ENCODE results near the gene VIPAS39.
"Not testable (repeated sequence)": the region's sequence is repeated elsewhere in the genome, so short reads cannot be mapped to it uniquely, and the experiment has no call there.

Gene VIPAS39

DNA sequence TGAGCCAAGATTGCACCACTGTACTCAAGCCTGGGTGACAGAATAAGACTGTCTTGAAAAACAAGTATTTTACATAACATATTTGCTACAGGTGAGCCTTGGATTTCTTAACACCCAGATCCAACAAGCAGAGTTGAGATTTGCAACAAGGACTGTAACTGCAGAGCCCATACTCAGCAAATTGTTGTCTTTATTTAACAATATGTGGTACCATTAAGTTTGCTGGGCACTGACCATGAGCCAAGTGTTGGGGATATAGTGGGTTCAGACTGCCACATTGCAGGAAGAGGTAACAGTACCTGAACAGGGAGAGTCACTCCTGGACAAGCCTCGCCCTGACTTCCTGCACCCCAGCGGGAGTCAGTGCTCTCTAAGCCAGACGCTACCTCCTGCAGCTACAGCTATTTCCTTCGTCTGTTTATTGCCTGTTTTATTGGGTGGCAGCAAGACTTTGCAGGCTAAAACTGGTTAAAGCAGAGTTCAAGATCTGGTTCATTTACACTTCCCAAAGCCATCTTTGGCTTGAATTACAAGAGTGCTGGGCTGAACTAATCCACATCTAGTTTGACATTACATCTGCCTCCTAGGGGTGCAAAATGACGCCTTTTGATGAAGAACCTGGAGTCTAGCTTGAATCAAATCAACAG lies 12.9 kb upstream of the VIPAS39 start:
- no peak for DNase-seq (ENCODE audit: low spot score)

- no peak for DNase-seq (ENCODE audit: low spot score)
These were observed 12.1 kb upstream of the VIPAS39 start for GRCh38 chr14:77469539-77469938.

- no peak for DNase-seq (ENCODE audit: low spot score)
These were observed 11.7 kb upstream of the VIPAS39 start for GRCh38 chr14:77469067-77469505.

DNA sequence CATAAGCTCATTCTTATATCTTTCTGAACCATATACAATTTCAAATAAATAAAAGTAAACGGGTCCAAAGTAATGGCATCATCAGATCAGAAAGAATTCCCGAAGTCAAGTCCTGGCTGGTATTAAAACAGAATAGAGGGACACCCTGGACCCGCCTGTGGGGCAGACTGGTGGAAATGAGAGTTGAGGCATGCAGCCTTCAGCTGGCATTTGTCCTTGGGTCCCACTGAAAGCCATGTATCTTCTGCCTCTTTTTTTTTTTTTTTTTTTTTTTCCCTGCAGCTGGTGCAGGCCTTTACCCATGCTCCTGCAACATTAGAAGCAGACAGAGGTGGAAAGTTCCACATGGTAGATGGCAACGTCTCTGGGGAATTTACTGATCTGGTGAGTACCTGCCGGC lies 10.4 kb upstream of the VIPAS39 start:
- DNase-seq (ENCODE audit: low spot score): no peak

GRCh38 chr14:77459072-77459723 lies 1.8 kb upstream of the VIPAS39 start:
- DNase-seq (ENCODE audit: low spot score): peak; percentile 93

DNA sequence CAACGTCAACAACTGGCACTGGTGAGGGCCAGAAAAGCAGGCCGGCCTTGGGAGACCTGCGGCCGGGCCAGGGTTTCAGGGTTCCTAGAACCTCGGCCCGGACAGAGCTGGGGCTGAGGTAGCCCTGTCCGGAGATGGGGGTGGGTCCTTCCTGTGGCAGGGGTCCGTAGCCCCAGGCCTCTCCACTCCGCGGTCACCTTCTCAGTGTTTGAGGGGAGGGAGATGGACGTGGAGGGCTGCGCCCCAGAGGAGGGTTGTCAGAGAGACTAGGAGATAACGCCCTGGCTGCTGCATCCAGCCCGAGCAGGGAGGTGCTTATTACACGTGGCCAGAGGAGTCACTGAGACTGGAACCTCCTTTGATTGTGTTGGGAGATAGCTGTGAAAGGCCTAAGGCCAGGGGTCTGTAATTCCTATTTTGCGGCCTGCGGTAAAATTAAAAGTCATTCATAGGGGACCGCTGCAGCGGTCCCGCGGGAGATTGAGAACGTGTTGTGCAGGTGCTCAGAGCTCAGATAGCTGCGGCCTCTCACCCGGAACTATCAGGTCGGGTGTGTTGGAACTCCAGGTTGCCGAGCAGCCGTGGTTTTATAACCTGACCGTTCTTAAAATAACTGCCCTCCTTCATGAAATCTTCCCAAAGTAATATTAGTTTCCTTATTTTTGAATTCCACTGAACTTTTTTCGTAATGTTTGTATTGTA lies 999 bp upstream of the VIPAS39 start:
- peak; percentile 41 for DNase-seq (ENCODE audit: low spot score)

GRCh38 chr14:77457115-77457521 lies 283 bp downstream of the VIPAS39 start:
- DNase-seq (ENCODE audit: low spot score): no peak

GRCh38 chr14:77455966-77456640 lies 1.3 kb downstream of the VIPAS39 start:
- DNase-seq (ENCODE audit: low spot score): no peak

GRCh38 chr14:77442196-77442595 lies 15.2 kb downstream of the VIPAS39 start:
- no peak for DNase-seq (ENCODE audit: low spot score)

GRCh38 chr14:77439861-77440260 lies 17.5 kb downstream of the VIPAS39 start:
- DNase-seq (ENCODE audit: low spot score): no peak

DNA sequence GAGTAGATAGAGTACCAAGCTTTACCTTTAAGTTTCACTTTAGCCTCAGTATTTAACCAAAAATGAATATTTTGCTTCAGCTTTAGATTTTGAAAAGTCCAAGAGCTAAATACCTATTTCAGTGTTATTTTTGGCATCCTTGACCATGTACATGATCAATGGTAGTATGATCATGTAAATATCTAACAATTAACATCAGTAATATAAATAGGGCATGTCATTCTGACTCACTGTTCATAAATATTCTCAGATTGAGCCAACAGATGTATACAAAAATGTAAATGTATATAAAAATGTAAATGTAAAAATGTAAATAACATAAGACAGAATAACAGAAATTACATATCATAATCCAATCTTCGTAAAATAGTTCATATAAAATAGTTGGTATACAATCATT lies 18.8 kb downstream of the VIPAS39 start:
- DNase-seq (ENCODE audit: low spot score): no peak

DNA sequence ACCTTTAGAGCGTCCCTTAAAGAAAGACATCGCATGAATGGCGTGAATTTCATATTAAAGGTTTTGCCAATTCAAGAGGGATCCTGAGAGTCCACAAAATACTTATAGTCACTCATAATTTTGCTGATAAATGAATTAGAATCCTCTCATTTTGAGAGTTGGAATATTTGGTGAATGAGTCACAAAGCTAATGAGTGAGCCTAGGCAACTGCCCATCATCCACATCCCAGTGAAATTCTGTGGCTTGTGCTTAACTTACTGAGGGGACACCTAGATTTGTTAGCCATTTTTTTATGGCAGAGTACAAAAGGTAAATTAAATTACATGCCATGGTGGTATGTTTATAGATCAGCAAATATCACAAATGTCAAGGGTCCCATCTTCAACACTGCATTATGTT lies 21.4 kb downstream of the VIPAS39 start:
- no peak for DNase-seq (ENCODE audit: low spot score)

DNA sequence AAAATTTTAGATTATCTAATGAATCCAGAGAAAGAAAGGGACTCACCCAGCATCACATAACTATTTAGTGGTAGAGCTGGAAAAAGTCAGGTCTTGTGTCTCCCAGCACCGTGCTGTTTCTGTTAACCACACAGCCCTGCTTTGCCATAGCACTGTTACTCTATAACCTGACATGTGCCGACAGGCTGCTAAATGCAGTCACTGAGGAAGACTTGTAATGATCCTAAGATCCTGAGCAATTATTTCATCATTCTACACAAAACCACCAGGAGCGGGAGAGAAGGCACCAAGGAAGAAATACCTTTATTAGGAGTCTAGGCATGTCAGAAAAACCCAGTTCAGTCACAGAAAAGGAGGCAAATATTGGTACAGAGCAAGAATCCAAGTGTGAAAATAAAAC lies 31.0 kb downstream of the VIPAS39 start:
- DNase-seq (ENCODE audit: low spot score): no peak

DNA sequence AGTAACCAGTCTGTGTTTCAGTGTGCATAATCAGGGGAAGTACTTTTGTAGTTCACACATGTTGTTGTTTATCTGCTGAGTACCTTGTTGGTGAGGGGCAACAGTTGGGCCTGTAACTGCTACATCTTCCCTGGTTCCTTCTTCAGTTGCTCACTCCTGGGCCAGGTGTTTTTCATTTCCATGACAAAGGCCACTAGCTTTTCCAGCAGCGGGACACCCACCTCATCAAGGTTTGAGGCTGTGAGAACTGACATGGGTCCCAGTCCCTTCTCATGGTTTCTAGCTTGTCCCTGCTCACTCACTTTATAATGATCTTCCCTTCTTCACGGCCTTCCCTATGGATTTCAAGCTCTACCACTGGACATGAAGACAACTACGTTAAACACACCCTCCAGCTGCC lies 32.5 kb downstream of the VIPAS39 start:
- DNase-seq (ENCODE audit: low spot score): no peak

DNA sequence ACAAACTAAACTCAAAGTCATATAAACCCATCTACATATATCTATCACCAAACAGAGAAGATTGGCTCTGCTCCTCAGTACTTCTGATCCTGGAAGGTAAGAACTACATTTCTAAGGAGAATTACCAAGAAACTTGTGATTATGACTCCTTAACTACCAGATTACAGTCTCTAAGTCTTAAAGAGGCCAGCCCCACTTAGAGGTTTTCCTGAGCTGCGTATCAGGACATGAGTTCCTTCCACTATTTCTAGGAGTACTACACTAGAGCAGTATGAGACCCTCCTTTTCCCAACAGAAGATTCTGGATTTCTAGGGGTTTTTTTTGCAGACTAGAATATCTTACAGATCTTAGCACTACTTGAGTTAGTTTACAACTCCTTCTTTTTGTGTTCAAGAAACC lies 34.0 kb downstream of the VIPAS39 start, which contains the start of gene NOXRED1:
TSS of gene NOXRED1 (minus strand) at position 101 of the 400 bp plus-strand sequence. CDS start 634 bp downstream, outside the sequence.
- no peak for DNase-seq (ENCODE audit: low spot score)

DNA sequence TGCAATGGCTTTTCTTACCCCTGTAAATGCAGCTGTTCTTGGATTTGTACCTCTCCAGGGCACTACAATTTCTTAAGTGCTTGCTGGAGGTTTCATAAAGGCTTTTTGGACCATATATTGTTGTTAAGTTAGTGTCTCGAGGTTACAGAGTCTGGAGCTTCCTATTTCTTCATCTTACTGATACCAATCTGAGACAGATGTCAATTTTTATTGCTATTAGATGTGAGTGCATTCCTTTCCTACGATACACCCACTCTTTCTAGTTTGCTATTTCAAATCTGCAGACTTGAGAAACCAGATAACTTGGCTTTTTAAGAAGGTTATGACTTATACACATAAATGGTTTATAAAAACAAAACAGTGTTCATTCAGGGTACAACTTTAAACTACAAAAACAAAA lies 36.2 kb downstream of the VIPAS39 start:
- no peak for DNase-seq (ENCODE audit: low spot score)

GRCh38 chr14:77416836-77417235 lies 40.6 kb downstream of the VIPAS39 start:
- DNase-seq (ENCODE audit: low spot score): no peak

GRCh38 chr14:77416098-77416497 lies 41.3 kb downstream of the VIPAS39 start:
- DNase-seq (ENCODE audit: low spot score): not testable (repeated sequence)

- DNase-seq (ENCODE audit: low spot score): not testable (repeated sequence)
These were observed 41.9 kb downstream of the VIPAS39 start for GRCh38 chr14:77415403-77416030.

- DNase-seq (ENCODE audit: low spot score): no peak
These were observed 48.3 kb downstream of the VIPAS39 start for GRCh38 chr14:77409131-77409533.

GRCh38 chr14:77407158-77407557 lies 50.2 kb downstream of the VIPAS39 start:
- DNase-seq (ENCODE audit: low spot score): peak; percentile 13

GRCh38 chr14:77406718-77407117 lies 50.7 kb downstream of the VIPAS39 start:
- DNase-seq (ENCODE audit: low spot score): peak; percentile 7

Data from pons (tissue), 1 donor.